PC-3 (cell line): ENCODE measurements around the gene ACTN4. TPM values are rescaled to one million over a fixed set of nuclear protein-coding genes. Genes with fewer than 3 reads are reported as not detected.

ENCODE experiments used
- ATAC-seq: fragments of 200-7000 bp; cut with Tn5 transposase; 2 replicates; pipeline ENCODE4 v1.9.1; 2020; ENCODE audit warnings: mild to moderate bottlenecking, moderate library complexity
- BruUV-seq: library from RNA; stranded (reverse); fragments of 400-500 nt; replicated peaks from 2 replicates; lab custom pipeline; 2021; lab: Mats Ljungman, UMichigan
- CTCF ChIA-PET: fragments of 300-600 bp; sonication (Branson Sonifier 250); formaldehyde crosslinking; loops from one replicate; lab custom pipeline; 2022; ENCODE audit warnings: antibody characterized with exemption; lab: Charles Lee
- POLR2A ChIA-PET: fragments of 300-600 bp; sonication (Branson Sonifier 250); formaldehyde crosslinking; loops from one replicate; lab custom pipeline; 2022; ENCODE audit warnings: antibody characterized with exemption; ENCODE audit not compliant: unreplicated experiment; lab: Charles Lee
- DNase-seq: peaks from one replicate; pipeline ENCODE4 v3.0.0-alpha.2; 2015
- H2AFZ ChIP-seq: fragments of 300-600 bp; sonication (generic); 2 replicates; pipeline ENCODE4 v1.6.0; 2016; ENCODE audit warnings: antibody characterized with exemption, low read length
- H3F3A ChIP-seq: fragments of 300-600 bp; sonication (generic); one replicate; pipeline ENCODE4 v1.6.0; 2017; ENCODE audit warnings: antibody characterized with exemption, low read length, control low read depth, mild to moderate bottlenecking; ENCODE audit not compliant: unreplicated experiment
- H3K27ac ChIP-seq: fragments of 300-600 bp; sonication (generic); 2 replicates; pipeline ENCODE4 v1.5.1; 2016; ENCODE audit warnings: mild to moderate bottlenecking, low read length
- H3K27me3 ChIP-seq: fragments of 300-600 bp; sonication (generic); 2 replicates; pipeline ENCODE4 v1.6.1; 2016; ENCODE audit warnings: low read length, mixed read lengths
- H3K36me3 ChIP-seq: fragments of 300-600 bp; sonication (generic); 2 replicates; pipeline ENCODE4 v1.6.1; 2016; ENCODE audit warnings: low read depth, mixed run types, low read length, mixed read lengths
- H3K4me1 ChIP-seq: fragments of 300-600 bp; sonication (generic); 2 replicates; pipeline ENCODE4 v1.5.1; 2016; ENCODE audit warnings: low read length; ENCODE audit not compliant: insufficient read depth
- H3K4me2 ChIP-seq: fragments of 300-600 bp; sonication (generic); 2 replicates; pipeline ENCODE4 v1.6.0; 2016; ENCODE audit warnings: low read length
- H3K4me3 ChIP-seq: fragments of 300-600 bp; sonication (generic); 2 replicates; pipeline ENCODE4 v1.5.1; 2016; ENCODE audit warnings: mild to moderate bottlenecking, low read length, mixed read lengths
- H3K79me2 ChIP-seq: fragments of 300-600 bp; sonication (generic); 2 replicates; pipeline ENCODE4 v1.6.1; 2017; ENCODE audit warnings: low read length, mixed read lengths
- H3K9ac ChIP-seq: fragments of 300-600 bp; sonication (generic); 2 replicates; pipeline ENCODE4 v1.6.0; 2016; ENCODE audit warnings: mild to moderate bottlenecking, low read length
- H3K9me2 ChIP-seq: fragments of 300-600 bp; sonication (generic); replicated peaks from 2 replicates; pipeline ENCODE4 v1.6.1; 2016; ENCODE audit warnings: mixed run types, low read length, mixed read lengths
- H3K9me3 ChIP-seq: fragments of 300-600 bp; sonication (generic); 2 replicates; pipeline ENCODE4 v1.6.1; 2016; ENCODE audit warnings: low read length, mixed read lengths
- H4K20me1 ChIP-seq: fragments of 300-600 bp; sonication (generic); 2 replicates; pipeline ENCODE4 v1.6.1; 2016; ENCODE audit warnings: low read length, mixed read lengths
- EZH2 ChIP-seq: fragments of 300-600 bp; sonication (generic); IDR thresholded peaks from one replicate; pipeline ENCODE4 v1.6.1; 2017; ENCODE audit warnings: antibody characterized with exemption, mild to moderate bottlenecking, low read length; ENCODE audit not compliant: unreplicated experiment
- EZH2phosphoT487 ChIP-seq: fragments of 300-600 bp; sonication (generic); IDR thresholded peaks from 2 replicates; pipeline ENCODE4 v1.6.1; 2018; ENCODE audit warnings: mild to moderate bottlenecking, antibody characterized with exemption, low read length, borderline replicate concordance
- intact Hi-C: fragments of 100-400 bp; cut with micrococcal nuclease; formaldehyde crosslinking; loops from 2 replicates; pipeline ENCODE4 v1.9.0; 2023
- total RNA-seq: library from RNA; depleted of rRNA; stranded (reverse); fragments of >200 nt; gene quantifications from 2 replicates; pipeline ENCODE4 v1.2.3, GENCODE V29; 2014
- TF ChIP-seq, protein P1 (sequence below): fragments of 300-600 bp; sonication (generic); conservative IDR thresholded peaks from 2 replicates; pipeline ENCODE4 v1.5.1; 2017; ENCODE audit warnings: antibody characterized with exemption, low read depth, mild to moderate bottlenecking, low read length

The ACTN4 gene
- total RNA-seq, 1 experiment from 2014 or later, result 397 TPM

DNA sequence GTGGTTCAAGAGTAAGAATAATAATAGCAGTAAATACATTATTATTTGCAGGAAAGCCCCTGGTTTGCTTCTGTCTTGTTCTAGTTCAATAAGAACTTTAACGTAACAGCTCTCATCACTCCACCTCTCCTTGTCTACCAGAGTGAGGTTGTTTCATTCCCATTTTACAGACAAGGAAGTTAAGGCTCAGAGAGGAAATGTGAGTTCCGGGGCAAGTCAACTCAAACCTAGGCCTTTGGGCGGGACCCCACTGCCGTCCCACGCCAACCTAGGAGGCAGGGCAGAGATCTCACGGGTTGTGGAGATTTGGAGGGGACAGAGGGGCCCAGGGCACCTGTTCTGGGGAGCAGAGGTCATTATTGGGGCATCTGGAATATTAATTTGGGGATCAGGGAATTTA lies 31.2 kb upstream of the ACTN4 start:
- no peak for ATAC-seq
- CTCF ChIA-PET, result no interaction called here
- TF ChIP-seq, protein P1, sequence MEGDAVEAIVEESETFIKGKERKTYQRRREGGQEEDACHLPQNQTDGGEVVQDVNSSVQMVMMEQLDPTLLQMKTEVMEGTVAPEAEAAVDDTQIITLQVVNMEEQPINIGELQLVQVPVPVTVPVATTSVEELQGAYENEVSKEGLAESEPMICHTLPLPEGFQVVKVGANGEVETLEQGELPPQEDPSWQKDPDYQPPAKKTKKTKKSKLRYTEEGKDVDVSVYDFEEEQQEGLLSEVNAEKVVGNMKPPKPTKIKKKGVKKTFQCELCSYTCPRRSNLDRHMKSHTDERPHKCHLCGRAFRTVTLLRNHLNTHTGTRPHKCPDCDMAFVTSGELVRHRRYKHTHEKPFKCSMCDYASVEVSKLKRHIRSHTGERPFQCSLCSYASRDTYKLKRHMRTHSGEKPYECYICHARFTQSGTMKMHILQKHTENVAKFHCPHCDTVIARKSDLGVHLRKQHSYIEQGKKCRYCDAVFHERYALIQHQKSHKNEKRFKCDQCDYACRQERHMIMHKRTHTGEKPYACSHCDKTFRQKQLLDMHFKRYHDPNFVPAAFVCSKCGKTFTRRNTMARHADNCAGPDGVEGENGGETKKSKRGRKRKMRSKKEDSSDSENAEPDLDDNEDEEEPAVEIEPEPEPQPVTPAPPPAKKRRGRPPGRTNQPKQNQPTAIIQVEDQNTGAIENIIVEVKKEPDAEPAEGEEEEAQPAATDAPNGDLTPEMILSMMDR, result no peak
- TF ChIP-seq EZH2 (no peak), EZH2phosphoT487 (no peak)

DNA sequence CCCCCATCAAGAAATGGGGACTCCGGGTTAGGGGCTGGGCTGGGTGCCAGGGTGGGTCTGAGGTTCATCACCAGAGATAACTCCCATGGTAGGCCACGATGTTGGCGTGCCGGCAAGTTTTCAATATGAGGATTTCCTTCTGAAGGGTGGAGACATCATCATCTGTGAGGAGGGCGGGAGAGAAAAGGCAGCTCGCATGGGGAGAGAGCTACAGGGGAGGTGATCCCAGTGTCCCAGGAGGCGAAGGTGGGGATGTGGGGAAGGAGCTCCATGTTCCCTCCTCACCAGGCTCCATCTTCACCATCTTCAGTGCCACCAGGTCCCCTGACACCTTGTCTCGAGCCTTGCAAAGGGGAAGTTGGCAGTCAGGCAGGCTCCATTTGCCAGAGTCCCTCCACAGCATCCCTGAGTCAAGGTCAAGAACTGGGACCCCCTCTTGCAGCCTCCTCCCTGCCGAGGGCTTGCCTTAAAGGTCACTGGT lies 30.1 kb upstream of the ACTN4 start:
- no peak overlapping the region for H3K4me3 ChIP-seq
- ChIA-PET CTCF (no interaction called here), POLR2A (no interaction called here)
- no peak for DNase-seq
- H3K9ac ChIP-seq, result no peak overlapping the region
- no TSS peak for BruUV-seq
- TF ChIP-seq EZH2phosphoT487 (no peak), EZH2 (no peak)
- TF ChIP-seq, protein P1, result no peak
- no peak overlapping the region for H3K27ac ChIP-seq
- no peaks in the 10 kb centered on the region for H3K9me2 ChIP-seq
- no peak overlapping the region for H2AFZ ChIP-seq
- H3K9me3 ChIP-seq, result no peaks in the 10 kb centered on the region
- no peak for ATAC-seq
- no peaks in the 10 kb centered on the region for H4K20me1 ChIP-seq
- intact Hi-C loops, result no loop called here
- H3F3A ChIP-seq, result no peaks in the 10 kb centered on the region
- H3K4me2 ChIP-seq, result no peak overlapping the region
- peaks cover 14% of the 10 kb centered on the region for H3K4me1 ChIP-seq
- peaks cover 24% of the 10 kb centered on the region for H3K79me2 ChIP-seq
- no peaks in the 10 kb centered on the region for H3K27me3 ChIP-seq
- H3K36me3 ChIP-seq, result no peaks in the 10 kb centered on the region; the same call in 1 of the 2 replicates

More for the DNA sequence above, 31.2 kb upstream of the ACTN4 start:
- Histone ChIP-seq H3K9me3 (no peaks in the 10 kb centered on the region), H4K20me1 (no peaks in the 10 kb centered on the region), H2AFZ (no peak overlapping the region), H3K4me3 (no peak overlapping the region), H3K79me2 (peaks cover 21% of the 10 kb centered on the region), H3K4me2 (no peak overlapping the region), H3K9ac (no peak overlapping the region), H3K4me1 (peaks cover 14% of the 10 kb centered on the region), H3F3A (no peaks in the 10 kb centered on the region), H3K9me2 (no peaks in the 10 kb centered on the region), H3K27me3 (no peaks in the 10 kb centered on the region), H3K27ac (no peak overlapping the region), H3K36me3 (no peaks in the 10 kb centered on the region; the same call in 1 of the 2 replicates)
- POLR2A ChIA-PET, result no interaction called here
- intact Hi-C loops, result no loop called here
- no TSS peak for BruUV-seq
- DNase-seq, result no peak
